K562 (cell line): ENCODE measurements around the gene NMT1. TPM values are rescaled to one million over a fixed set of nuclear protein-coding genes. Genes with fewer than 3 reads are reported as not detected.
A peak's percentile ranks its signal among the peaks of the same experiment; 100 is the strongest.

ENCODE experiments used
- BCOR ChIP-seq: fragments of 450-650 bp; IDR thresholded peaks from 2 replicates; pipeline ENCODE4 v1.6.1; 2016
- CEBPB ChIP-seq: fragments of 450-650 bp; IDR thresholded peaks from 2 replicates; pipeline ENCODE4 v1.6.1; 2016; ENCODE audit warnings: missing genetic modification characterization, missing compliant biosample characterization
- CEBPG ChIP-seq, 3 experiments: fragments of 200-800 bp in 1 of 3; sonication (Bioruptor generic) in 1 of 3; sonication (generic) in 1 of 3; formaldehyde crosslinking in 1 of 3; IDR thresholded peaks in 2 of 3; conservative IDR thresholded peaks in 1 of 3; 2 replicates each; pipeline versions ENCODE4 v1.6.1 to v1.8.0; 2016 to 2022; ENCODE audit warnings: missing compliant biosample characterization in 2 of 3, missing genetic modification characterization in 2 of 3, mild to moderate bottlenecking in 1 of 3, missing genetic modification reagents in 1 of 3
- CHCHD3 ChIP-seq: fragments of 250-450 bp; sonication (Bioruptor Pico); IDR thresholded peaks from 2 replicates; pipeline ENCODE4 v2.1.2; 2022; ENCODE audit warnings: mild to moderate bottlenecking
- KAT7 ChIP-seq: sonication (generic); formaldehyde crosslinking; IDR thresholded peaks from 2 replicates; pipeline ENCODE4 v1.8.0; 2022; ENCODE audit warnings: missing genetic modification reagents, mild to moderate bottlenecking, borderline replicate concordance
- ZNF644 ChIP-seq: fragments of 200-800 bp; sonication (Bioruptor generic); IDR thresholded peaks from 2 replicates; pipeline ENCODE4 v1.6.1; 2016; ENCODE audit warnings: low read depth, missing genetic modification characterization, missing compliant biosample characterization
- polyA plus RNA-seq, 8 experiments: library from polyadenylated mRNA; depleted of rRNA in 4 of 8; stranded (reverse) in 5 of 8; unstranded in 3 of 8; fragments of >200 nt; fragmentation: Nextera tagmentation in 2 of 8; fragmentation: Illumina TruSeq in 1 of 8; extraction: Ambion mirVana in 2 of 8; extraction: Trizol in 1 of 8; gene quantifications; 2 replicates each; pipeline versions ENCODE4 v1.2.1 to v1.2.3, GENCODE V29; 2011 to 2014; ENCODE audit warnings: inconsistent platforms in 1 of 8, missing spikeins in 1 of 8
- total RNA-seq, 7 experiments: library from RNA; depleted of rRNA in 6 of 7; stranded (reverse); fragments of >200 nt in 6 of 7; fragmentation: Illumina TruSeq in 2 of 7; extraction: Trizol in 2 of 7; gene quantifications; 2 replicates each; pipeline versions ENCODE4 v1.2.1 to v1.2.3, GENCODE V29; 2011 to 2021; ENCODE audit warnings: low replicate concordance in 1 of 7
- TF ChIP-seq, protein P1 (sequence below): fragments of 450-650 bp; IDR thresholded peaks from 2 replicates; pipeline ENCODE4 v1.6.1; 2016; ENCODE audit warnings: antibody characterized with exemption
- TF ChIP-seq, protein P2 (sequence below): fragments of 450-650 bp; formaldehyde crosslinking; IDR thresholded peaks from 2 replicates; pipeline ENCODE4 v1.4.0; 2020; ENCODE audit warnings: mild to moderate bottlenecking, moderate library complexity
- TF ChIP-seq, protein P3 (sequence below): fragments of 250-450 bp; sonication (Bioruptor Pico); IDR thresholded peaks from 2 replicates; pipeline ENCODE4 v1.4.0; 2020
- TF ChIP-seq, protein P4 (sequence below): sonication (generic); formaldehyde crosslinking; IDR thresholded peaks from 2 replicates; pipeline ENCODE4 v1.8.1; 2023; ENCODE audit warnings: missing genetic modification reagents, mild to moderate bottlenecking, borderline replicate concordance
- TF ChIP-seq, protein P5 (sequence below): fragments of 450-650 bp; formaldehyde crosslinking; IDR thresholded peaks from 2 replicates; pipeline ENCODE4 v1.4.0; 2020; ENCODE audit warnings: mild to moderate bottlenecking

Gene NMT1
- total and polyA plus RNA-seq, 9 of the 15 experiments (the other 6 are each of a cell fraction or from before 2014, with no cell fraction given) = 86.7 to 569 (median 213) TPM

DNA sequence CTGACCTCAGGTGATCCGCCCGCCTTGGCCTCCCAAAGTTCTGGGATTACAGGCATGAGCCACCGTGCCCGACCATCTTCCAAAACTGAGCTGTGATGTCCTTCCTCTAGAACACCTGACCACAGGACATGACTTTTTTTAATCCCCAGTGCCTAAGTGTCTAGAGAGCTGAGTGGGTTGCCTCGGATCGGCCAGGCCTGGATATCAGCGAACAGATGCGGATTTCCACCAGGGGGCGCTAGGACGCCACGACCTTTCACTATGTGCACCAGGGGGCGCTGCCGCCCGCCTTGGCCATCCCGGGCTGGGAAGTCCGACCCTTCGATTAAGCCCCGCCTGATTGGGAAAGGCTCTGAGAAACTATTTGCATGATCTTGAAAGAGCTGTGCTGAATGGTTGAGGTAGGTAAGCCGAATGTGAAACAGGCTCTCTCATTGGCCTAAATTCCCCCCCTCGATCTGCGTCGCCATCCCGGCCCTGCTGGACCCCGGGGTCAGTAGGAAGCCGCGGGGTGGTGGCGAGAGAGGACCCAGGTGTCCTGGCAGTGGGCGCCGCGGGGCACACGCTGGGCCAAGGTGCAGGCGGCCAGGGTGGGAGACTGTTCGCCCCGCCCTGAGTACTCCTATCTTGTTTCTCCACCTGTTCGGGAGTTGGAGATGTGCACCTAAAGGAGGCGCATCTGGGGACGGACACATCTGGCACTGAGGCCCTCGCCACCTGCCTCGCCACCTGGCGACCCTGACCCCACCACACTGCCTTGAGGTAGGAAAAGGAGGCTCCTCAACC lies 74.3 kb downstream of the NMT1 start, which contains the start of gene ACBD4 (continued):
- TF ChIP-seq, protein P1, sequence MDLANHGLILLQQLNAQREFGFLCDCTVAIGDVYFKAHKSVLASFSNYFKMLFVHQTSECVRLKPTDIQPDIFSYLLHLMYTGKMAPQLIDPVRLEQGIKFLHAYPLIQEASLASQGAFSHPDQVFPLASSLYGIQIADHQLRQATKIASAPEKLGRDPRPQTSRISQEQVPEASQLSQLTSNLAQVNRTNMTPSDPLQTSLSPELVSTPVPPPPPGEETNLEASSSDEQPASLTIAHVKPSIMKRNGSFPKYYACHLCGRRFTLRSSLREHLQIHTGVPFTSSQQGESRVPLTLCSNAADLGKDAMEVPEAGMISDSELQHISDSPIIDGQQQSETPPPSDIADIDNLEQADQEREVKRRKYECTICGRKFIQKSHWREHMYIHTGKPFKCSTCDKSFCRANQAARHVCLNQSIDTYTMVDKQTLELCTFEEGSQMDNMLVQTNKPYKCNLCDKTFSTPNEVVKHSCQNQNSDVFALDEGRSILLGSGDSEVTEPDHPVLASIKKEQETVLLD = peak; percentile 73; the same call in 1 of the 2 replicates
- TF ChIP-seq KAT7 (CRISPR knock-in tag) (peak; percentile 50; the same call in 1 of the 2 replicates), CEBPG (CRISPR knock-in tag; IDR thresholded peaks at IDR 0.05) (peak; percentile 83), CEBPG (tag; conservative IDR thresholded peaks at IDR 0.05 in 1 of 2, IDR thresholded peaks at IDR 0.05 in 1 of 2) (peak in 1 of 2 experiments; percentile 63; a peak in 1 of 4 replicates), CHCHD3 (CRISPR knock-in tag) (no peak), ZNF644 (tag) (0 out of 2 replicates have a peak, but pooled peaks have one; percentile 30), BCOR (peak; percentile 66), CEBPB (tag) (peak; percentile 88)
- TF ChIP-seq, protein P2, sequence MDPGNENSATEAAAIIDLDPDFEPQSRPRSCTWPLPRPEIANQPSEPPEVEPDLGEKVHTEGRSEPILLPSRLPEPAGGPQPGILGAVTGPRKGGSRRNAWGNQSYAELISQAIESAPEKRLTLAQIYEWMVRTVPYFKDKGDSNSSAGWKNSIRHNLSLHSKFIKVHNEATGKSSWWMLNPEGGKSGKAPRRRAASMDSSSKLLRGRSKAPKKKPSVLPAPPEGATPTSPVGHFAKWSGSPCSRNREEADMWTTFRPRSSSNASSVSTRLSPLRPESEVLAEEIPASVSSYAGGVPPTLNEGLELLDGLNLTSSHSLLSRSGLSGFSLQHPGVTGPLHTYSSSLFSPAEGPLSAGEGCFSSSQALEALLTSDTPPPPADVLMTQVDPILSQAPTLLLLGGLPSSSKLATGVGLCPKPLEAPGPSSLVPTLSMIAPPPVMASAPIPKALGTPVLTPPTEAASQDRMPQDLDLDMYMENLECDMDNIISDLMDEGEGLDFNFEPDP (CRISPR knock-in tag) = no peak
- TF ChIP-seq, protein P3, sequence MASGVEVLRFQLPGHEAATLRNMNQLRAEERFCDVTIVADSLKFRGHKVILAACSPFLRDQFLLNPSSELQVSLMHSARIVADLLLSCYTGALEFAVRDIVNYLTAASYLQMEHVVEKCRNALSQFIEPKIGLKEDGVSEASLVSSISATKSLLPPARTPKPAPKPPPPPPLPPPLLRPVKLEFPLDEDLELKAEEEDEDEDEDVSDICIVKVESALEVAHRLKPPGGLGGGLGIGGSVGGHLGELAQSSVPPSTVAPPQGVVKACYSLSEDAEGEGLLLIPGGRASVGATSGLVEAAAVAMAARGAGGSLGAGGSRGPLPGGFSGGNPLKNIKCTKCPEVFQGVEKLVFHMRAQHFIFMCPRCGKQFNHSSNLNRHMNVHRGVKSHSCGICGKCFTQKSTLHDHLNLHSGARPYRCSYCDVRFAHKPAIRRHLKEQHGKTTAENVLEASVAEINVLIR = 0 out of 2 replicates have a peak, but pooled peaks have one; percentile 32
- TF ChIP-seq, protein P4, sequence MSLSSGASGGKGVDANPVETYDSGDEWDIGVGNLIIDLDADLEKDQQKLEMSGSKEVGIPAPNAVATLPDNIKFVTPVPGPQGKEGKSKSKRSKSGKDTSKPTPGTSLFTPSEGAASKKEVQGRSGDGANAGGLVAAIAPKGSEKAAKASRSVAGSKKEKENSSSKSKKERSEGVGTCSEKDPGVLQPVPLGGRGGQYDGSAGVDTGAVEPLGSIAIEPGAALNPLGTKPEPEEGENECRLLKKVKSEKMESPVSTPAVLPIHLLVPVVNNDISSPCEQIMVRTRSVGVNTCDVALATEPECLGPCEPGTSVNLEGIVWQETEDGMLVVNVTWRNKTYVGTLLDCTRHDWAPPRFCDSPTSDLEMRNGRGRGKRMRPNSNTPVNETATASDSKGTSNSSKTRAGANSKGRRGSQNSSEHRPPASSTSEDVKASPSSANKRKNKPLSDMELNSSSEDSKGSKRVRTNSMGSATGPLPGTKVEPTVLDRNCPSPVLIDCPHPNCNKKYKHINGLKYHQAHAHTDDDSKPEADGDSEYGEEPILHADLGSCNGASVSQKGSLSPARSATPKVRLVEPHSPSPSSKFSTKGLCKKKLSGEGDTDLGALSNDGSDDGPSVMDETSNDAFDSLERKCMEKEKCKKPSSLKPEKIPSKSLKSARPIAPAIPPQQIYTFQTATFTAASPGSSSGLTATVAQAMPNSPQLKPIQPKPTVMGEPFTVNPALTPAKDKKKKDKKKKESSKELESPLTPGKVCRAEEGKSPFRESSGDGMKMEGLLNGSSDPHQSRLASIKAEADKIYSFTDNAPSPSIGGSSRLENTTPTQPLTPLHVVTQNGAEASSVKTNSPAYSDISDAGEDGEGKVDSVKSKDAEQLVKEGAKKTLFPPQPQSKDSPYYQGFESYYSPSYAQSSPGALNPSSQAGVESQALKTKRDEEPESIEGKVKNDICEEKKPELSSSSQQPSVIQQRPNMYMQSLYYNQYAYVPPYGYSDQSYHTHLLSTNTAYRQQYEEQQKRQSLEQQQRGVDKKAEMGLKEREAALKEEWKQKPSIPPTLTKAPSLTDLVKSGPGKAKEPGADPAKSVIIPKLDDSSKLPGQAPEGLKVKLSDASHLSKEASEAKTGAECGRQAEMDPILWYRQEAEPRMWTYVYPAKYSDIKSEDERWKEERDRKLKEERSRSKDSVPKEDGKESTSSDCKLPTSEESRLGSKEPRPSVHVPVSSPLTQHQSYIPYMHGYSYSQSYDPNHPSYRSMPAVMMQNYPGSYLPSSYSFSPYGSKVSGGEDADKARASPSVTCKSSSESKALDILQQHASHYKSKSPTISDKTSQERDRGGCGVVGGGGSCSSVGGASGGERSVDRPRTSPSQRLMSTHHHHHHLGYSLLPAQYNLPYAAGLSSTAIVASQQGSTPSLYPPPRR = no peak
- TF ChIP-seq, protein P5, sequence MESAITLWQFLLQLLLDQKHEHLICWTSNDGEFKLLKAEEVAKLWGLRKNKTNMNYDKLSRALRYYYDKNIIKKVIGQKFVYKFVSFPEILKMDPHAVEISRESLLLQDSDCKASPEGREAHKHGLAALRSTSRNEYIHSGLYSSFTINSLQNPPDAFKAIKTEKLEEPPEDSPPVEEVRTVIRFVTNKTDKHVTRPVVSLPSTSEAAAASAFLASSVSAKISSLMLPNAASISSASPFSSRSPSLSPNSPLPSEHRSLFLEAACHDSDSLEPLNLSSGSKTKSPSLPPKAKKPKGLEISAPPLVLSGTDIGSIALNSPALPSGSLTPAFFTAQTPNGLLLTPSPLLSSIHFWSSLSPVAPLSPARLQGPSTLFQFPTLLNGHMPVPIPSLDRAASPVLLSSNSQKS (CRISPR knock-in tag) = no peak
